ENCODE data around the gene STARD13.

- TF ChIP-seq, protein P1, sequence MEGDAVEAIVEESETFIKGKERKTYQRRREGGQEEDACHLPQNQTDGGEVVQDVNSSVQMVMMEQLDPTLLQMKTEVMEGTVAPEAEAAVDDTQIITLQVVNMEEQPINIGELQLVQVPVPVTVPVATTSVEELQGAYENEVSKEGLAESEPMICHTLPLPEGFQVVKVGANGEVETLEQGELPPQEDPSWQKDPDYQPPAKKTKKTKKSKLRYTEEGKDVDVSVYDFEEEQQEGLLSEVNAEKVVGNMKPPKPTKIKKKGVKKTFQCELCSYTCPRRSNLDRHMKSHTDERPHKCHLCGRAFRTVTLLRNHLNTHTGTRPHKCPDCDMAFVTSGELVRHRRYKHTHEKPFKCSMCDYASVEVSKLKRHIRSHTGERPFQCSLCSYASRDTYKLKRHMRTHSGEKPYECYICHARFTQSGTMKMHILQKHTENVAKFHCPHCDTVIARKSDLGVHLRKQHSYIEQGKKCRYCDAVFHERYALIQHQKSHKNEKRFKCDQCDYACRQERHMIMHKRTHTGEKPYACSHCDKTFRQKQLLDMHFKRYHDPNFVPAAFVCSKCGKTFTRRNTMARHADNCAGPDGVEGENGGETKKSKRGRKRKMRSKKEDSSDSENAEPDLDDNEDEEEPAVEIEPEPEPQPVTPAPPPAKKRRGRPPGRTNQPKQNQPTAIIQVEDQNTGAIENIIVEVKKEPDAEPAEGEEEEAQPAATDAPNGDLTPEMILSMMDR (IDR thresholded peaks at IDR 0.05) = no peak
- TF ChIP-seq EP300 (IDR thresholded peaks at IDR 0.05) (no peak), POLR2A (IDR thresholded peaks at IDR 0.05) (no peak)
These were observed 92.1 kb downstream of the STARD13 start for GRCh38 chr13:33193428-33193974.
